H1 (cell line): ENCODE measurements around the gene TEAD4.
A peak's percentile ranks its signal among the peaks of the same experiment; 100 is the strongest.

Source experiments
- EZH2 ChIP-seq: fragments of 200-600 bp; sonication (generic); IDR thresholded peaks from 2 replicates; pipeline ENCODE4 v1.7.1; 2012; ENCODE audit warnings: low read depth, mild to moderate bottlenecking, moderate library complexity, low read length, inconsistent platforms; ENCODE audit not compliant: severe bottlenecking
- POU5F1 ChIP-seq: IDR thresholded peaks from 2 replicates; pipeline ENCODE4 v1.6.1; 2011; ENCODE audit warnings: low read depth, mild to moderate bottlenecking, low read length, moderate library complexity
- TAF1 ChIP-seq: IDR thresholded peaks from 2 replicates; pipeline ENCODE4 v1.6.1; 2011; ENCODE audit warnings: mild to moderate bottlenecking, low read depth, low read length
- ZNF274 ChIP-seq: IDR thresholded peaks from 2 replicates; pipeline ENCODE4 v1.7.0; 2012; ENCODE audit warnings: low read length, borderline replicate concordance; ENCODE audit errors: extremely low read depth
- TF ChIP-seq, protein P1 (sequence below): IDR thresholded peaks from 2 replicates; pipeline ENCODE4 v1.6.1; 2012; ENCODE audit warnings: inconsistent platforms
- TF ChIP-seq, protein P2 (sequence below): IDR thresholded peaks from 2 replicates; pipeline ENCODE4 v1.6.1; 2011; ENCODE audit warnings: low read length, improper control_type of control experiment
- TF ChIP-seq, protein P3 (sequence below): IDR thresholded peaks from 2 replicates; pipeline ENCODE4 v1.6.1; 2012; ENCODE audit warnings: low read length, inconsistent platforms

DNA sequence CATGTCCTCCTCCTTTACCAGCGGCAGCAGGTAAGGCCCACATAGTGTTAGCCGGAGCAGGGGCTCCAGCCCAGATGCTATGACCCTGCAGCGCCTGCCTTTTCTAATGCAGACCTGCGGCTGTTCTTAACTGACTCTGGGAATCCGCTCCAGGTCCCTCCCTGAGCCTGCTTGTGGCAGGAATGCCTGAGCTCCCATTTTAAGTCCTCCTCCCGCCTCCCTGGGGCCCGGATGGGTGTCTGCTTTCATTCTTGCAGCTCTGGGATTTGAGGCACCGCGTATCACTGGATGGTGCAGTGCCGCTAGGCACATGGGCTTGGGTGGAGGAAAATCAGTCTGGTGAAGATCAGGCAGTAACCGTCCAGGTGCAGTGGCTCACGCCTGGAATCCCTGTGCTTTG, 125.5 kb downstream of the TEAD4 start:
- TF ChIP-seq, protein P1, sequence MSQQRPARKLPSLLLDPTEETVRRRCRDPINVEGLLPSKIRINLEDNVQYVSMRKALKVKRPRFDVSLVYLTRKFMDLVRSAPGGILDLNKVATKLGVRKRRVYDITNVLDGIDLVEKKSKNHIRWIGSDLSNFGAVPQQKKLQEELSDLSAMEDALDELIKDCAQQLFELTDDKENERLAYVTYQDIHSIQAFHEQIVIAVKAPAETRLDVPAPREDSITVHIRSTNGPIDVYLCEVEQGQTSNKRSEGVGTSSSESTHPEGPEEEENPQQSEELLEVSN = no peak; the same call in 1 of the 2 replicates
- peak; percentile 25; the same call in 1 of the 2 replicates for TF ChIP-seq TAF1
- TF ChIP-seq, protein P2, sequence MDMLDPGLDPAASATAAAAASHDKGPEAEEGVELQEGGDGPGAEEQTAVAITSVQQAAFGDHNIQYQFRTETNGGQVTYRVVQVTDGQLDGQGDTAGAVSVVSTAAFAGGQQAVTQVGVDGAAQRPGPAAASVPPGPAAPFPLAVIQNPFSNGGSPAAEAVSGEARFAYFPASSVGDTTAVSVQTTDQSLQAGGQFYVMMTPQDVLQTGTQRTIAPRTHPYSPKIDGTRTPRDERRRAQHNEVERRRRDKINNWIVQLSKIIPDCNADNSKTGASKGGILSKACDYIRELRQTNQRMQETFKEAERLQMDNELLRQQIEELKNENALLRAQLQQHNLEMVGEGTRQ = no peak
- TF ChIP-seq, protein P3, sequence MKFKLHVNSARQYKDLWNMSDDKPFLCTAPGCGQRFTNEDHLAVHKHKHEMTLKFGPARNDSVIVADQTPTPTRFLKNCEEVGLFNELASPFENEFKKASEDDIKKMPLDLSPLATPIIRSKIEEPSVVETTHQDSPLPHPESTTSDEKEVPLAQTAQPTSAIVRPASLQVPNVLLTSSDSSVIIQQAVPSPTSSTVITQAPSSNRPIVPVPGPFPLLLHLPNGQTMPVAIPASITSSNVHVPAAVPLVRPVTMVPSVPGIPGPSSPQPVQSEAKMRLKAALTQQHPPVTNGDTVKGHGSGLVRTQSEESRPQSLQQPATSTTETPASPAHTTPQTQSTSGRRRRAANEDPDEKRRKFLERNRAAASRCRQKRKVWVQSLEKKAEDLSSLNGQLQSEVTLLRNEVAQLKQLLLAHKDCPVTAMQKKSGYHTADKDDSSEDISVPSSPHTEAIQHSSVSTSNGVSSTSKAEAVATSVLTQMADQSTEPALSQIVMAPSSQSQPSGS = no peak
- TF ChIP-seq POU5F1 = no peak
- TF ChIP-seq ZNF274 = no peak
- peak; percentile 27 for TF ChIP-seq EZH2
